Fibroblast of skin of abdomen (primary cell): ENCODE measurements around the gene CENPT.

Source experiments
- DNase-seq: peaks from one replicate; pipeline ENCODE4 v3.0.0-alpha.2; 2013

Gene CENPT

DNA sequence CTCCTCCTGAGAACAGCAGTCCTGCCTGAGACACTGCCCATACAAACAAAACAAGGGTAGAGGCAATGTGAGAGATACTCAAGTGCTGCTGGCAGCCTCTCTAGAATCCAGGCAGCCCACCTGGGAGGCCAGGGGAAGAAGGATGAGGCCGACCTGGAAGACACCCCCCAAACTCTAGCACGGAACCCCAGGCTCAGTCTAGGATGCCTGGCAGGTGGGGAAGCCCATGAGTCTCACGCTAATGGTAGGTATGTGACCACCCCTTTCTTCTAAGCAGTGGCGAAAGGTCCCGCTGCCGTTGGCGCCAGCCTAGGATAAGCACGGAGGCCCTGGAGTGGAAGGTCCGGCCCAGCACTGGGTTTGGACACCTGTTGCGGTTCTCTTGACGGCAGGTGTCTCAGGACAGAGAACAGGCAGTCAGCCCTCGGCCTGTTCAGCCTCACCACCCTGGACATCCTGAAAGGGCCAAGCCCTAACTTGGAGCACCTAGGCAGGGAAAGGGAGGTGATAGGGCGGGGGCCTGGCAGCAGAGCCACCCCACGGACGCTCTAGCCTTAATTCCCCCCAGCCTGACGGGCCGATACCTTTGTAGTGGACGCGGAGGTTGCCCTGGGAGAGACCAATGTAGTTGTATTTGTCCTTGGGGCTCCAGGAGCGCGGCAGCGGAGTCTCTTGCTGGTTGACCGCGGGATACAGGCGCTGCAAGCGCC lies 41.6 kb downstream of the CENPT start:
- no peak for DNase-seq

DNA sequence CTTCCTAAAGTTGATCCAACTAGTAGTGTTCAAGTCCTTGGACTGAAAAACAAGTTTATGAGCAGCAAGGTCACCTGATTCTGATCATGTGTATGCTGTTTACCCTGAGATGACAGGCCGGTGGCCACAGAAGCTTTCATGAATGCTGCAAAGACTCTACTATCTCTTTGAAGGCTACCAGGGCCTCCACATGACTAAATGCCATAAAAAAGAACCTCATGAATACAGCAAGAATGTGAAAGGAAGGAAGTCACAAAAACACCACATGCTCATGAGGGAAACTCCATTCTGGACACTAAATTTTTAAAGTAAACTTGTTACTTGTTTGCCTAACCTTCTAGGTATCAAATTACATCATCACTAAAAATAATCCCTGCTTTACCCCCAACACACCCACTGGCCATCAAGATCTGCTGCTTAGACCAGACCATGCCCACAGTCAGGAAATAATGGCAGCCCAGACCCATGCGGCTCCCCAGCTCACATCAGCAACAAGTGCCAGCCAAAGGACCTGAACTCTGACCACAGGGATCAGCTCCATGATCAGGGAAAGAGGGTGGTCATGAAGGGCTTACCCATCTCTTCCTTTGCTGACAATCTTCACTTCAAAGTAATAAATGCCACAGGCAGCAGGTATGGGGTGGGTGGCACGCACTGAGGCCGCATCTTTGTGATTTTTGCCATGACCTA lies 42.5 kb downstream of the CENPT start:
- DNase-seq: no peak

- DNase-seq: no peak
These were observed 43.6 kb downstream of the CENPT start for GRCh38 chr16:67803894-67804293.

DNA sequence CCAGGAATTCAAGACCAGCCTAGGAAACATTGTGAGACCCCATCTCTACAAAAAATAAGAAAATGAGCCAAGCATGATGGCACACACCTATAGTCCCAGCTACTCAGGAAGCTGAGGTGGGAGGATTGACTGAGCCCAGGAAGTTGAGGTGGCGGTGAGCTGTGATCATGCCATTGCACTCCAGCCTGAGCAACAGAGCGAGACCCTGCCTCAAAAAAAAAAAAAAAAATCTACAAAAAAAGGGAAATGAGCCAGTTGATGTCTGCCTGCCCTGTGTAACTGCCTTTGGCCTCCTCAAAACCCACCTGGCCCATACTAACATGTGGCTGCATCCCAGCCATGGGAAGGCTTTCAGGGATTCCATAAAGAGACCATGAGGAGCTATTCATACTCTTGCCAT lies 45.6 kb downstream of the CENPT start:
- DNase-seq: no peak

DNA sequence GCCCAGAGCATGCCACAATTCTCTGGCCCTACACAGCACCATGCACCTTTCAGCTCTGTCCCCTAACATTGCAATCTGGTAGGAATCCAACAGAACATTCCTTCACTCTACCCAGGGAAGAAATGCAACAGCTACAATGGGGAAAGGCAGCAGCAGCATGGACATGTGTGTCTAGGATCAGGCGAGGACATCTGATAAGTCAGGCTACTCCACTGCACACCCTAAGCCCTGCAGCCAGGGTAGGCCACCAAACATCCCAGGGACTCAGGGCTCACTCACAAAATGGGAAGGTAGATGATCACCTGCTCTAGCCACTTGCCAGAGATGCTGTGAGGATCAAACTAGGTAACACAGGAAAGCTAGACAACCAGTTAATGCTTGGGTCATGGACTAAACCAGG lies 46.3 kb downstream of the CENPT start:
- no peak for DNase-seq

DNA sequence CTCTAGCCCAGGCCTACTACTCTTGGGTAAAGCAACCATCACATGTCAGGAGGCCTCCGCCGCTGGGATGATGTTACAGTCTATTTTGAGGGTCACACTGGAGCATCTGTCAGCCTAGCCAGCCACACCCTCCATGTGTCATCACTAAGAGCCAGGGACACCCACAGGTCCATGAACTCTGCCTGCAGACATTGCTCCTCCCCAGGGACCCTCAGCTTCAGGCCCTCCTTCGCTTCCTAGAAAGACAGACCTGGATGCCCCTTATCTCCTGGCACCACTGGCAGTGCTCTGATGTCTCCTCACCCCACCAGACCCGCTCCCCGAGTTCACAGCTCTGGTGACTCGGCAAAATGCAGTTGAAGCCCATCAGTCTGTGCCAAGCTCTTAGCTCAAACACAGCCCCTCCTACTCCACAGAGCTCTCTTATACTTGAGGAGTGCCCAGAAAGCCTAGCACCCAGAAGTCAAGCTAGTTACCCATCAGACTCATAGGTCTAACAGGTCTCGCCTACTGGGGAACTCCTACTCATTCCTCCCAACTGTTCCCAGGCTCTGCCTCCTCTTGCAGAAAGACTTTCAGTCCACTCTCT lies 47.1 kb downstream of the CENPT start:
- no peak for DNase-seq

GRCh38 chr16:67796099-67796718 lies 51.3 kb downstream of the CENPT start:
- DNase-seq: no peak

GRCh38 chr16:67790071-67790470 lies 57.4 kb downstream of the CENPT start:
- DNase-seq: no peak

- DNase-seq: no peak
These were observed 61.0 kb downstream of the CENPT start for GRCh38 chr16:67786491-67786890.

DNA sequence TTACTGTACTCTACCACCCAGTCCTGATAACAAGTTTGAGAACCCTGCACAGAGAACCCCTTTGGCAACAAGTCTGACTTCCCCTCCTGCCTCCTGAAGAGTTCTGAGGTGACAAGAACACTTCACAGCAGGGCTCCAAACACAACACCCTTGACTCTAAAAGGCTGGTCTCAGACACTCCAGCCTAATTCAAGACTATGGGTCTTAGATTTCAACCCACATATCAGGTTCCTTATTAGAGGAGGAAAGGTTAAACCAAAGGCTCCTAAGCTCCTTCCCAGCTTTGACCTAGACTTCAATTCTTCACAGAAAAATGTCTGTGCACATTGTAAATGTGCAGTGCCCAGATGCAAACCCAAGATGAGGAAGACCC lies 64.2 kb downstream of the CENPT start:
- DNase-seq: no peak

- DNase-seq: no peak
These were observed 64.7 kb downstream of the CENPT start for GRCh38 chr16:67782567-67783352.

DNA sequence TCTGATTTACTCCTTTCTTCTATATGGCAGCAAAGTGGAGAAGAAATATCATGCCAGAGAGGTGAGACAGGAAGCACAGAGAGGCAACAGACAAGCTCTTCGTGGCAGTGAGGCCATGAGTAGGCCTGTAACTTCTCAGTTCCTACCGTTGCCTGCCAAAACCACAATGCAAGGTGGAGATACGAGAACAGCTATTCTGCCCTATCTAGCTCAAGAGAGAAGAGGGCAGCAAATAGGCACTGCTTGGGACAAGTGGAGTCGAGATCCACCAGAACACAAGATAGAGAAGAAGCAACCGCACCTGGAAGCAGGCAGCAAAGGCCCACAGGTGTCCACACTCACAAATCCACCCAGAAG lies 66.0 kb downstream of the CENPT start:
- DNase-seq: no peak

GRCh38 chr16:67780847-67781564 lies 66.5 kb downstream of the CENPT start:
- DNase-seq: no peak

DNA sequence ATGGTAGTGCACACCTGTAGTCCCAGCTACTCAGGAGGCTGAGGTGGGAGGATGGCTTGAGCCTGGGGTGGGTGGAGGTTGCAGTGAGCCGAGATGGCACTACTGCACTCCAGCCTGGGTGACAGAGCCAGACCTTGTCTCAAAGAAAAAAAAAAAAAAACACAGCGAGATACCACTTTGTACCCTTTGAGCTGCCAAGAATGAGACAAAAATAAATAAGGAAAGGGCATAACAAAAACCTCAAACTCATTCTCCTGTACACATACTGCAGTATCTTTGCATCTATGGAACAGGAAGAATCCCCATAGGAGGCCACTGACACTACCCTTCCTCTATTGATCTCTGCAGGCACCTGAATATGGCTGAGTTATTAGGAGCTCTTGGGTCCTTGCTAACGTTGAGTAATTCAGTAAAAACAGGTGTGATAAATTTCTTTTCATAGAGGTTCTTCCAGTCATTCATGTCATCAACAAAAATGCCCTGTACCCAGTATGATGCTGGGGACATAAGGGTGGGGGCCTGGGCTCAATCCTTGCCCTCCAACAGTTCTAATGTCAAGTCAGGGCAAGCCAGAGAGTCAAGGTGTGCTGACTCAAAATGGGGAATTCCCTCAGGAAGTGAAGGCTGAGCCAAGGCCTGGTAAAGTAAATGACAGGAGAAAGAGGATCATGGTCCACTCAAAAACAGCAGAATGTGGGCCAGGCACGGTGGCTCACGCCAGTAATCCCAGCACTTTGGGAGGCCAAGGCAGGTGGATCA lies 68.1 kb downstream of the CENPT start:
- no peak for DNase-seq
